ENCODE results near the gene ATG16L2.

Gene ATG16L2

GRCh38 chr11:72828081-72828567 lies 13.9 kb downstream of the ATG16L2 start:
- Mint-ChIP-seq H3K4me3 (no peak overlapping the region), H3K4me1 (peaks cover 31% of the 10 kb centered on the region), H3K27me3 (ENCODE audit: low read depth, poor library complexity) (peaks cover 4% of the 10 kb centered on the region), H3K36me3 (ENCODE audit: low read depth) (no peaks in the 10 kb centered on the region), H3K27ac (no peak overlapping the region), H3K9me3 (no peaks in the 10 kb centered on the region)
- DNase-seq: no peak
- no peak for TF ChIP-seq CTCF (IDR thresholded peaks at IDR 0.05)

- DNase-seq: no peak
- Mint-ChIP-seq H3K9me3 (no peaks in the 10 kb centered on the region), H3K4me1 (peaks cover 33% of the 10 kb centered on the region), H3K27me3 (ENCODE audit: low read depth, poor library complexity) (no peaks in the 10 kb centered on the region), H3K4me3 (no peak overlapping the region), H3K27ac (no peak overlapping the region), H3K36me3 (ENCODE audit: low read depth) (no peaks in the 10 kb centered on the region)
- TF ChIP-seq CTCF (IDR thresholded peaks at IDR 0.05): no peak
Observed at GRCh38 chr11:72828692-72829101, 14.5 kb downstream of the ATG16L2 start.

GRCh38 chr11:72829178-72829577 lies 15.0 kb downstream of the ATG16L2 start:
- no peaks in the 10 kb centered on the region for H3K9me3 Mint-ChIP-seq
- no peaks in the 10 kb centered on the region for H3K27me3 Mint-ChIP-seq (ENCODE audit: low read depth, poor library complexity)
- no peak for DNase-seq
- peak overlapping the region; percentile 36 for H3K27ac Mint-ChIP-seq
- no peaks in the 10 kb centered on the region for H3K36me3 Mint-ChIP-seq (ENCODE audit: low read depth)
- TF ChIP-seq CTCF (IDR thresholded peaks at IDR 0.05): no peak
- H3K4me3 Mint-ChIP-seq: no peak overlapping the region
- peaks cover 33% of the 10 kb centered on the region for H3K4me1 Mint-ChIP-seq

- H3K27ac Mint-ChIP-seq: no peak overlapping the region
Observed at GRCh38 chr11:72829884-72830533, 15.8 kb downstream of the ATG16L2 start.

GRCh38 chr11:72831521-72832300 lies 17.5 kb downstream of the ATG16L2 start:
- H3K9me3 Mint-ChIP-seq: no peaks in the 10 kb centered on the region
- H3K4me3 Mint-ChIP-seq: no peak overlapping the region
- peak; percentile 85 for DNase-seq
- no peaks in the 10 kb centered on the region for H3K27me3 Mint-ChIP-seq (ENCODE audit: low read depth, poor library complexity)
- peak overlapping the region; percentile 89 for H3K27ac Mint-ChIP-seq
- H3K36me3 Mint-ChIP-seq (ENCODE audit: low read depth): peaks cover 7% of the 10 kb centered on the region
- peak; percentile 91 for TF ChIP-seq CTCF (IDR thresholded peaks at IDR 0.05)
- H3K4me1 Mint-ChIP-seq: peaks cover 39% of the 10 kb centered on the region

More at GRCh38 chr11:72829884-72830533, 15.8 kb downstream of the ATG16L2 start:
- H3K36me3 Mint-ChIP-seq (ENCODE audit: low read depth): peaks cover 4% of the 10 kb centered on the region
- TF ChIP-seq CTCF (IDR thresholded peaks at IDR 0.05): no peak
- H3K4me1 Mint-ChIP-seq: peaks cover 31% of the 10 kb centered on the region
- H3K4me3 Mint-ChIP-seq: no peak overlapping the region
- no peak for DNase-seq
- H3K27me3 Mint-ChIP-seq (ENCODE audit: low read depth, poor library complexity): no peaks in the 10 kb centered on the region
- H3K9me3 Mint-ChIP-seq: no peaks in the 10 kb centered on the region

Measured in nephron progenitor cell (in vitro differentiated cells).